ENCODE results near the gene PFDN1.

PFDN1 gene

DNA sequence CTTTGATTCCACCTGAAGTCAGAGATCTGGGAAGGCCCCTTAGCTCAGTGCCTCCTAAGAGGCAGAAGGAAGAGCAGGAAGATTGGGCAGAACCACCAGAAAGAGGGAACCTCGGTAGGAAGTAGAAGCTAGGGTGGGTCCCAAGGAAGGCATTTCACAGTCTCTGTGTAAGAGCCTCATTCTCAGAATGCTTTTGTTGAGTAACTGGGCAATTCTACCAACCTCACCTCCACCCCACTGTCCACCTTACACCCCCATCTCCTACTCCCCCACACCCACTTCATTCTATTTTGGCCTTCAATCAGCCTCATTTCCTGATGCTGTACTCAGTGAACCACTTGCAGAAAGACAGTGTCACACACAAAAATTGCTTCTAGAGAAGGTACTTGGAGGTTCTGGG is 40.0 kb upstream of the PFDN1 start:
- no CpG with 5 or more reads among the region's 1 CpG for WGBS (ENCODE audit: insufficient coverage, insufficient read length)
- H3K36me3 ChIP-seq (ENCODE audit: control insufficient read depth, insufficient read depth, low read length): no peaks in the 10 kb centered on the region
- no peaks in the 10 kb centered on the region for H3K4me1 ChIP-seq (ENCODE audit: control insufficient read depth, insufficient read depth, low read length)
- no peak for DNase-seq (ENCODE audit: low read depth, low spot score)
- no peaks in the 10 kb centered on the region; the same call in 1 of the 2 replicates for H3K27me3 ChIP-seq (ENCODE audit: control insufficient read depth, insufficient read depth, low read length)
- no peaks in the 10 kb centered on the region for H3K9me3 ChIP-seq (ENCODE audit: control insufficient read depth, insufficient read depth, low read length)
- H3K4me3 ChIP-seq (ENCODE audit: low read length): no peak overlapping the region
- H3K27ac ChIP-seq (ENCODE audit: low read length): no peak overlapping the region

DNA sequence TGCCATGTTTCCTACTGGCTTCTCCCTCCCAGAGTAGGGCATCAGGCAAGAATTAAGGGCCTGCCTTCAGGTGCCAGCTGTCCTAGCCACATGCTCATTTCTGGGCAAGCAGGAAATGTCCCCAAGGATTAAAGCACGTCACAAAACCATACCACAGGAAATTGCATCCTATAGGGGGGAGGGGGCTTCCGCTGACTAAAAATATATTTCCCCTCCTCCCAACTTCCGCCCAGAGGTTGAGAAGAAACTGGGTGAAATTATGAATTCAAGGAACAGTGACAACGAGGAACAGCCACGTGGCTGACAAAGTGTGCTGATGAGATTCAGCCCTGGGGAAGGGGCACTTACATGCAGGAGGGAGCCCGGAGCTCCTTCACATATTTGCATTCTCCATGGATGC is 39.4 kb upstream of the PFDN1 start:
- H3K4me3 ChIP-seq (ENCODE audit: low read length): no peak overlapping the region

DNA sequence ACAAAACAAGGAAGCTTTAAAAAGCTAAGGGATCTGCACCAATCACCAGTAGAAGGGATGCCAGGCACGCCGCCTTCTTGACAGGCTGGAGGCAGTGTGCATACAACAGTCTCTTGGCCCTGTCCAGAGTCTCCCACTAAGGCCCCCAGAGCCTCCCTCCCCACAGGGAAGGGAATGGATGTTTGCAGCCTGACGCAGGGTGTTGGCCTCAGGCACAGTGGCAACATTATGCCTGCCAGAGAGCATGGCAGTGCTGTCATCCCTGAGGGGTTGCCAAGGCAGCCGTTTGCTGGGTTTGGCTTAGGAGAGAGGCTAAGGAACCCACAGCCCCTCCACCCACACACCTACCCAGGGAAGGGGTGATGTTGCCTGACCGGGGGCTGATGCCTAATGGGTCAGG is 38.7 kb upstream of the PFDN1 start:
- no peak overlapping the region for H3K27ac ChIP-seq (ENCODE audit: low read length)
- no CpG with 5 or more reads among the region's 5 CpGs for WGBS (ENCODE audit: insufficient coverage, insufficient read length)
- no peak overlapping the region for H3K4me3 ChIP-seq (ENCODE audit: low read length)
- H3K9me3 ChIP-seq (ENCODE audit: control insufficient read depth, insufficient read depth, low read length): no peaks in the 10 kb centered on the region
- H3K36me3 ChIP-seq (ENCODE audit: control insufficient read depth, insufficient read depth, low read length): no peaks in the 10 kb centered on the region
- no peaks in the 10 kb centered on the region; the same call in 1 of the 2 replicates for H3K27me3 ChIP-seq (ENCODE audit: control insufficient read depth, insufficient read depth, low read length)
- no peak for DNase-seq (ENCODE audit: low read depth, low spot score)
- H3K4me1 ChIP-seq (ENCODE audit: control insufficient read depth, insufficient read depth, low read length): no peaks in the 10 kb centered on the region

More for the DNA sequence above, 39.4 kb upstream of the PFDN1 start:
- H3K4me1 ChIP-seq (ENCODE audit: control insufficient read depth, insufficient read depth, low read length): no peaks in the 10 kb centered on the region
- DNase-seq (ENCODE audit: low read depth, low spot score): no peak
- H3K27me3 ChIP-seq (ENCODE audit: control insufficient read depth, insufficient read depth, low read length): no peaks in the 10 kb centered on the region; the same call in 1 of the 2 replicates
- H3K27ac ChIP-seq (ENCODE audit: low read length): no peak overlapping the region
- no peaks in the 10 kb centered on the region for H3K9me3 ChIP-seq (ENCODE audit: control insufficient read depth, insufficient read depth, low read length)
- no CpG with 5 or more reads among the region's 6 CpGs for WGBS (ENCODE audit: insufficient coverage, insufficient read length)
- H3K36me3 ChIP-seq (ENCODE audit: control insufficient read depth, insufficient read depth, low read length): no peaks in the 10 kb centered on the region

DNA sequence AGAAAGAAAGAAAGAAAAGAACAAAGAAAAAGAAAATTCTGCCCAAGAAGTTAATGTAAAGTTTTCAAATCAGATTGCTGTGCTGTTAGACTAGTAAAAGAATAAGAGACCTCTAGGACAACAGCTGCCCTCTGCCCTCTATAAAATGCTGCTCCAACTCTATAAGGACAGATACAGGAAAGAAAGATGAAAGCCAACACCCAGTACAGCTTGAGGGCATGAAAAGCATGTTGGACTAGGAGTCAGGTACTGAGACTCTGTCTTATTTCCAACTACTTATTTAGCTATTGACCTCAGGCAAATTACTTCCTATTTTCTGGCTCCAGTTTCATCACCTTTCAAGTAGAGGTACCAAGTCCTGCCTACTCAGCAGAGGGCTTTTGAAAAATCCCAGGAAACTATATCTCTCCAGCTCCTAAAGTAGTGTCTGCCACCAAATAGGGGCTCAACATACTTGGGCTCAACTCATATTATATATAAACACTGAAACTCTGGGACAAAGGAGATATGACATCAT is 37.8 kb upstream of the PFDN1 start:
- Histone ChIP-seq H3K36me3 (ENCODE audit: control insufficient read depth, insufficient read depth, low read length) (no peaks in the 10 kb centered on the region), H3K4me1 (ENCODE audit: control insufficient read depth, insufficient read depth, low read length) (no peaks in the 10 kb centered on the region), H3K27me3 (ENCODE audit: control insufficient read depth, insufficient read depth, low read length) (no peaks in the 10 kb centered on the region; the same call in 1 of the 2 replicates), H3K9me3 (ENCODE audit: control insufficient read depth, insufficient read depth, low read length) (no peaks in the 10 kb centered on the region), H3K4me3 (ENCODE audit: low read length) (no peak overlapping the region), H3K27ac (ENCODE audit: low read length) (no peak overlapping the region)
- no peak for DNase-seq (ENCODE audit: low read depth, low spot score)

DNA sequence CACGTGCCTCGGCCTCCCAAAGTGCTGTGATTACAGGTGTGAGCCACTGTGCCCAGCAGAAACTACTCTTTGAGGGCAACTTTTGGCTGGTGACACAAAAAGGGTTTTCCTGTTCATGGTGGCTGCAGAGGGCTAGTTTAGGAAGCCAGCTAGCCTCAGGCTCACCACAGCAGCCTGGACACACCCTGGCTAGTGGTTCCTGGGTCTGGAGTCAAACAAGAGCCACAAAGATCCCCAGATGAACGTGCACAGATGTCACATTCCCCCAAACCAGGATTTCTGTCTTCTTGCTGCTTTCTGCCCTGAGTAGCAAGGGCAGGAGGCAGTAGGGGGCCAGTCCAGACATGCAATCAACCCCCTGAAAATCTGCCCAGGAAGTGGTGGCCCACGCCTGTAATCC is 36.7 kb upstream of the PFDN1 start:
- Histone ChIP-seq H3K27me3 (ENCODE audit: control insufficient read depth, insufficient read depth, low read length) (no peaks in the 10 kb centered on the region), H3K4me1 (ENCODE audit: control insufficient read depth, insufficient read depth, low read length) (no peaks in the 10 kb centered on the region), H3K4me3 (ENCODE audit: low read length) (no peak overlapping the region), H3K9me3 (ENCODE audit: control insufficient read depth, insufficient read depth, low read length) (no peaks in the 10 kb centered on the region), H3K36me3 (ENCODE audit: control insufficient read depth, insufficient read depth, low read length) (no peaks in the 10 kb centered on the region), H3K27ac (ENCODE audit: low read length) (no peak overlapping the region)
- DNase-seq (ENCODE audit: low read depth, low spot score): no peak
- WGBS (ENCODE audit: insufficient coverage, insufficient read length): no CpG with 5 or more reads among the region's 4 CpGs

DNA sequence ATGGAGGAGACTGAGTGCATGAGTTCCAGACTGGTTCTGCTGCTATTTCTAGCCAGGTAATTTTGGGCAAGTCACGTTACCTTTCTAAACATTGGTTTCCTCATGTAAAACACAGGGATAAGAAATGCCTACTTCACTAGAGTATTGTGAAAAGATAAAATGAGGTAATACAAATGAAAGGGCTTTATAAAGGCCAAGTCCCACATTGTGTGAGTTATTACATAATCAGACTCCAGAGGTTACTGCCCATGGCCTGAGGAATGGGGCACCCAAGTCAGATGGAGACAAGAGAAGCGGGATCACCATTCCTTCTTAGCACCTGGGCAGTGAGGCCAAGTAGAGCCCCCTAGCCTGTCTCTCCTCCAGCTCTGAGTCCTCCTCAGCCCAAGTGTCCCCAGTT is 36.0 kb upstream of the PFDN1 start:
- Histone ChIP-seq H3K4me3 (ENCODE audit: low read length) (no peak overlapping the region), H3K4me1 (ENCODE audit: control insufficient read depth, insufficient read depth, low read length) (no peaks in the 10 kb centered on the region), H3K9me3 (ENCODE audit: control insufficient read depth, insufficient read depth, low read length) (no peaks in the 10 kb centered on the region), H3K27me3 (ENCODE audit: control insufficient read depth, insufficient read depth, low read length) (no peaks in the 10 kb centered on the region), H3K27ac (ENCODE audit: low read length) (no peak overlapping the region), H3K36me3 (ENCODE audit: control insufficient read depth, insufficient read depth, low read length) (no peaks in the 10 kb centered on the region)
- no peak for DNase-seq (ENCODE audit: low read depth, low spot score)
- WGBS (ENCODE audit: insufficient coverage, insufficient read length): no CpG with 5 or more reads among the region's 2 CpGs

DNA sequence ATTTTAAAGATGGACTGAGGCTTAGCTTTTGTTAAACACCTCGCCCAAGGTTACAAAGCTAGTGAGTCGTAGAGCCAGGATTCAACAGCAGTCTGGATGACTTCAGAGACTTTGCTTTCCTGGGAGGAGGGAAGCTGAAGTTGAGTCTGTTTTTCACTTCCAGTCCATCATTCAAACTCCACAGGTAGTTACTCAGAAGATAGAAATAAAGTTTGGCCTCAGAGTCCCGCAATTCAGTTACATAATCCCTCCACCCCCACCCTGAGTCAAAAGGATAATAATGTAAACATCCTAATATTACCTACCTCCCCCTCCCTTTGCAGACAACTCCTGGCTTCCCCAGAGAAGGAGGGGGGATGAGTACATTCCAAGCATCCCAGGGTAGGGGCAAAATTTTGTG is 35.4 kb upstream of the PFDN1 start:
- WGBS (ENCODE audit: insufficient coverage, insufficient read length): no CpG with 5 or more reads among the region's 3 CpGs
- Histone ChIP-seq H3K27me3 (ENCODE audit: control insufficient read depth, insufficient read depth, low read length) (no peaks in the 10 kb centered on the region), H3K4me1 (ENCODE audit: control insufficient read depth, insufficient read depth, low read length) (no peaks in the 10 kb centered on the region), H3K27ac (ENCODE audit: low read length) (no peak overlapping the region), H3K4me3 (ENCODE audit: low read length) (no peak overlapping the region), H3K36me3 (ENCODE audit: control insufficient read depth, insufficient read depth, low read length) (no peaks in the 10 kb centered on the region), H3K9me3 (ENCODE audit: control insufficient read depth, insufficient read depth, low read length) (no peaks in the 10 kb centered on the region)
- DNase-seq (ENCODE audit: low read depth, low spot score): no peak

DNA sequence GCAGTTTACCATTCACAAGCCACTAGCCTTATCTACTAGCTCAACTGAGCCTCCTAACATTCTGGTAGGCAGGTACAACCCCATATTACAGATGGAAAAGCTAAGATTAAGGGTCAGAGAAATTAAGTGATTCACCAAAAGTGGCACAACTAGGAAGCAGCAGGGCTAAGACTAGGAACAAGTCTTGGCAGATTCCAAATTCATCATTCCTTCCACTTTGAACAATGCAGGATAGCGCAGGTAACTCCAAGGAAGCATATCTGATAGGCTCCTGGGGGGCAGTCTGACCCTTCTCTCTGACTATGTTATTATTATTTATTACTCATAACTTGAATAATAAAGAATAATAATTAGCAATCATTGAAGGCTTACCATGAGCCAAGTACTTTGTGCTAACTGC is 35.0 kb upstream of the PFDN1 start:
- DNase-seq (ENCODE audit: low read depth, low spot score): no peak
- H3K36me3 ChIP-seq (ENCODE audit: control insufficient read depth, insufficient read depth, low read length): no peaks in the 10 kb centered on the region
- no peaks in the 10 kb centered on the region for H3K27me3 ChIP-seq (ENCODE audit: control insufficient read depth, insufficient read depth, low read length)
- no peak overlapping the region for H3K4me3 ChIP-seq (ENCODE audit: low read length)
- no peaks in the 10 kb centered on the region for H3K4me1 ChIP-seq (ENCODE audit: control insufficient read depth, insufficient read depth, low read length)
- WGBS (ENCODE audit: insufficient coverage, insufficient read length): no CpG with 5 or more reads among the region's 1 CpG
- H3K9me3 ChIP-seq (ENCODE audit: control insufficient read depth, insufficient read depth, low read length): no peaks in the 10 kb centered on the region
- no peak overlapping the region for H3K27ac ChIP-seq (ENCODE audit: low read length)

DNA sequence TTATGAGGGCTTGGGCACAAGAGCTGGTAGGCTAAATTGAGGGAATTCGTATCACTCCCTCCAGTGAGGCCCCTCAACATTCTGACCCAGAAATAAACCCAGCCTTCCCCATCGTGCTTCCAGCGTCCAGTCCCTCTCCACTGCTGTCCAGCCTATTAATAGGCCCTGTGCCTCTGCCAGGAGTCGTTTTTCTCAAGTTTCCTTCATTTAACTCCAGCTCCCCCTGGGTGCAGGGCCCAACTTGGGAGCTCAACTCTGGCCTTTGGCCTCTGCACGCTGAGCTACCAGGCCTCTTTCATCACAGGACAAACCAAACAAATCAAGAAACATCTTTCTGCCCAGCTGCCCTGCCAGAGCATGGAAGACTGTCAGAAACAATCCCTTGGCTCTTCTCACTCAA is 33.5 kb upstream of the PFDN1 start:
- Histone ChIP-seq H3K4me3 (ENCODE audit: low read length) (no peak overlapping the region), H3K4me1 (ENCODE audit: control insufficient read depth, insufficient read depth, low read length) (no peaks in the 10 kb centered on the region), H3K9me3 (ENCODE audit: control insufficient read depth, insufficient read depth, low read length) (no peaks in the 10 kb centered on the region), H3K36me3 (ENCODE audit: control insufficient read depth, insufficient read depth, low read length) (no peaks in the 10 kb centered on the region), H3K27me3 (ENCODE audit: control insufficient read depth, insufficient read depth, low read length) (no peaks in the 10 kb centered on the region), H3K27ac (ENCODE audit: low read length) (no peak overlapping the region)
- WGBS (ENCODE audit: insufficient coverage, insufficient read length): no CpG with 5 or more reads among the region's 5 CpGs
- no peak for DNase-seq (ENCODE audit: low read depth, low spot score)

DNA sequence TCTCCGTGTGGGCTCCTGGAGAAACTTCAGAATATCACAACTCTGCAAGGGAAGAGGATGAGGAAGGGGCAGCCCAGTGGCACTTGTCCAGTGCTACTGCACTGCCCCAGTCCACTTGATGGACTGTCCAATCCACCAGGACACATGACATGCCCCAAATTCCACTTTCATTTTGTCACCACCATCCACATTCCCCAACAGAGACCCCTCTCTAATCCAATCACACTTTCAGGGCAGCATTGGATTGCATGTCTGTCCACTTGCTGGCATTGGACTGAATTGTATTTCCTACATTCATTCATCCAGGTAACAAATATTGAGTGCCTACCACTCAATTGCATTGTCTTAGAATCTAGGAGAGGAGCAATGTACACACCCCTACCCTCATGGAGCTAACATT is 28.7 kb upstream of the PFDN1 start:
- Histone ChIP-seq H3K27ac (ENCODE audit: low read length) (no peak overlapping the region), H3K4me3 (ENCODE audit: low read length) (no peak overlapping the region), H3K9me3 (ENCODE audit: control insufficient read depth, insufficient read depth, low read length) (no peaks in the 10 kb centered on the region), H3K27me3 (ENCODE audit: control insufficient read depth, insufficient read depth, low read length) (no peaks in the 10 kb centered on the region), H3K4me1 (ENCODE audit: control insufficient read depth, insufficient read depth, low read length) (peaks cover 1% of the 10 kb centered on the region; the same call in 1 of the 2 replicates), H3K36me3 (ENCODE audit: control insufficient read depth, insufficient read depth, low read length) (no peaks in the 10 kb centered on the region)
- no CpG with 5 or more reads among the region's 1 CpG for WGBS (ENCODE audit: insufficient coverage, insufficient read length)
- DNase-seq (ENCODE audit: low read depth, low spot score): no peak

DNA sequence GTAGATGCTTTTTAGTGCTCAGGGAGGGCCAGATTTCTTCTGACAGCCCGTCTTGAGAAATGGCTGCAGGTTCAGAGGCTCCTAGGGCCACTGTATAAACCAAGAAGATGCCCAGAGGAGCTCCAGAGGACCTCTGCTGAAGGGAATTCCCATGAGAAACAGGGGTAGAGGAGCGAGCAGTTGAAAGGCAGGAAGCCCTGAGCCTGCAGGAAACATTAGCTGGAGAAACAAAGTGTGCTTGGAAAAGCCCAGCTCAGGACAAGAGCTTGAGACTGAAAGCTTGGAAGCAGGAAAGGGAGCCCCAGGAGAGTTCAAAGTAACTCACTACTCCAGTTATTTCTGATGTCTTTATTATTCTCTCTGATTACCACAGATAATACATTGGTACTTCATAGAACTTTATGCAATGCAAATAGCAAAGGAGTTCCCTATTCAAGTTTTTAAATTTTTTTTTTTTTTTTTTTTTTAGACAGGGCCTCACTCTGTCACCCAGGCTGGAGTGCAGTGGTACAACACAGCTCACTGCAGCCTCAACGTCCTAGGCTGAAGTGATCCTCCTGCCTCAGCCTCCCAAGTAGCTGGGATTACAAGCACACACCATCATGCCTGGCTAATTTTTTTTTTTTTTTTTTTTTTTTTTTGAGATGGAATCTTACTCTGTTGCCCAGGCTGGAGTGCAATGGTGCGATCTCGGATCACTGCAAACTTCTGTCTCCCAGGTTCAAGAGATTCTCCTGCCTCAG is 27.0 kb upstream of the PFDN1 start:
- no peak overlapping the region for H3K27ac ChIP-seq (ENCODE audit: low read length)
- no peaks in the 10 kb centered on the region for H3K27me3 ChIP-seq (ENCODE audit: control insufficient read depth, insufficient read depth, low read length)
- H3K4me1 ChIP-seq (ENCODE audit: control insufficient read depth, insufficient read depth, low read length): peaks cover 1% of the 10 kb centered on the region; the same call in 1 of the 2 replicates
- no peak for DNase-seq (ENCODE audit: low read depth, low spot score)
- H3K4me3 ChIP-seq (ENCODE audit: low read length): no peak overlapping the region
- no CpG with 5 or more reads among the region's 5 CpGs for WGBS (ENCODE audit: insufficient coverage, insufficient read length)
- no peaks in the 10 kb centered on the region for H3K9me3 ChIP-seq (ENCODE audit: control insufficient read depth, insufficient read depth, low read length)
- H3K36me3 ChIP-seq (ENCODE audit: control insufficient read depth, insufficient read depth, low read length): no peaks in the 10 kb centered on the region

Data from iPS DF 6.9 (cell line).